GM21528 (cell line): Measurements from ENCODE around the gene ABCC8.
"Not testable (repeated sequence)": the region's sequence is repeated elsewhere in the genome, so short reads cannot be mapped to it uniquely, and the experiment has no call there.

Experiments
- ATAC-seq: cut with Tn5 transposase; IDR thresholded peaks from one replicate; pipeline ENCODE4 v1.9.1; 2021; ENCODE audit warnings: mild to moderate bottlenecking, moderate library complexity; ENCODE audit not compliant: unreplicated experiment, low FRiP score

ABCC8 gene

GRCh38 chr11:17434108-17434507 lies 42.5 kb downstream of the ABCC8 start:
- ATAC-seq = no peak

- no peak for ATAC-seq
These were observed 44.6 kb downstream of the ABCC8 start for GRCh38 chr11:17432002-17432401.

- ATAC-seq = no peak
These were observed 45.5 kb downstream of the ABCC8 start for GRCh38 chr11:17431139-17431538.

- no peak for ATAC-seq
These were observed 46.0 kb downstream of the ABCC8 start for GRCh38 chr11:17430616-17431015.

- ATAC-seq = no peak
These were observed 47.7 kb downstream of the ABCC8 start for GRCh38 chr11:17428925-17429324.

GRCh38 chr11:17428261-17428660 lies 48.4 kb downstream of the ABCC8 start:
- no peak for ATAC-seq

GRCh38 chr11:17426233-17426632 lies 50.4 kb downstream of the ABCC8 start:
- ATAC-seq = not testable (repeated sequence)

GRCh38 chr11:17423533-17424310 lies 52.9 kb downstream of the ABCC8 start:
- no peak for ATAC-seq

GRCh38 chr11:17421781-17422180 lies 54.9 kb downstream of the ABCC8 start:
- no peak for ATAC-seq

- ATAC-seq = no peak
These were observed 58.1 kb downstream of the ABCC8 start for GRCh38 chr11:17418444-17419081.

GRCh38 chr11:17416492-17416891 lies 60.2 kb downstream of the ABCC8 start:
- ATAC-seq = no peak

GRCh38 chr11:17415523-17416104 lies 61.0 kb downstream of the ABCC8 start:
- no peak for ATAC-seq

- ATAC-seq = no peak
These were observed 61.7 kb downstream of the ABCC8 start for GRCh38 chr11:17414992-17415391.

GRCh38 chr11:17414317-17414737 lies 62.3 kb downstream of the ABCC8 start:
- no peak for ATAC-seq

GRCh38 chr11:17413414-17414316 lies 63.0 kb downstream of the ABCC8 start:
- no peak for ATAC-seq

- no peak for ATAC-seq
These were observed 64.0 kb downstream of the ABCC8 start for GRCh38 chr11:17412488-17413180.

GRCh38 chr11:17411418-17411817 lies 65.2 kb downstream of the ABCC8 start:
- no peak for ATAC-seq

- no peak for ATAC-seq
These were observed 65.9 kb downstream of the ABCC8 start for GRCh38 chr11:17410606-17411379.

GRCh38 chr11:17408641-17409040 lies 68.0 kb downstream of the ABCC8 start:
- ATAC-seq = no peak
